ENCODE measurements around the gene MYADML2. TPM values are rescaled to one million over a fixed set of nuclear protein-coding genes. Genes with fewer than 3 reads are reported as not detected.

Gene MYADML2
- total RNA-seq, 1 experiment from 2014 or later = not detected

GRCh38 chr17:81934850-81935708 lies 12.0 kb downstream of the MYADML2 start:
- Histone ChIP-seq H3K27ac (ENCODE audit: low read length) (no peak overlapping the region), H3F3A (ENCODE audit: low read length, unreplicated experiment) (no peaks in the 10 kb centered on the region), H4K20me1 (ENCODE audit: low read length) (no peaks in the 10 kb centered on the region), H3K4me1 (ENCODE audit: insufficient read depth, low read length) (peaks cover 10% of the 10 kb centered on the region), H3K36me3 (ENCODE audit: low read depth, low read length) (no peaks in the 10 kb centered on the region), H3K9me2 (replicated peaks; ENCODE audit: low read length) (no peaks in the 10 kb centered on the region), H2AFZ (ENCODE audit: low read length) (no peak overlapping the region), H3K9ac (ENCODE audit: low read length) (no peak overlapping the region), H3K27me3 (ENCODE audit: low read length) (no peaks in the 10 kb centered on the region), H3K79me2 (ENCODE audit: low read length) (peaks cover 19% of the 10 kb centered on the region), H3K4me2 (ENCODE audit: low read length) (peak overlapping the region; percentile 98; the same call in 1 of the 2 replicates), H3K9me3 (ENCODE audit: low read length) (no peaks in the 10 kb centered on the region), H3K4me3 (ENCODE audit: low read length) (no peak overlapping the region)
- intact Hi-C loops (cut with micrococcal nuclease) = no loop called here
- BruUV-seq (replicated peaks) = no TSS peak
- ChIA-PET POLR2A (ENCODE audit: unreplicated experiment) (no interaction called here), CTCF (no interaction called here)
- TF ChIP-seq CTCF (conservative IDR thresholded peaks at IDR 0.05; ENCODE audit: low read depth, low read length) (no peak), EZH2 (IDR thresholded peaks at IDR 0.05; ENCODE audit: low read length, unreplicated experiment) (no peak), EZH2phosphoT487 (IDR thresholded peaks at IDR 0.05; ENCODE audit: borderline replicate concordance, low read length) (no peak)
- ATAC-seq (no peak), DNase-seq (no peak)

DNA sequence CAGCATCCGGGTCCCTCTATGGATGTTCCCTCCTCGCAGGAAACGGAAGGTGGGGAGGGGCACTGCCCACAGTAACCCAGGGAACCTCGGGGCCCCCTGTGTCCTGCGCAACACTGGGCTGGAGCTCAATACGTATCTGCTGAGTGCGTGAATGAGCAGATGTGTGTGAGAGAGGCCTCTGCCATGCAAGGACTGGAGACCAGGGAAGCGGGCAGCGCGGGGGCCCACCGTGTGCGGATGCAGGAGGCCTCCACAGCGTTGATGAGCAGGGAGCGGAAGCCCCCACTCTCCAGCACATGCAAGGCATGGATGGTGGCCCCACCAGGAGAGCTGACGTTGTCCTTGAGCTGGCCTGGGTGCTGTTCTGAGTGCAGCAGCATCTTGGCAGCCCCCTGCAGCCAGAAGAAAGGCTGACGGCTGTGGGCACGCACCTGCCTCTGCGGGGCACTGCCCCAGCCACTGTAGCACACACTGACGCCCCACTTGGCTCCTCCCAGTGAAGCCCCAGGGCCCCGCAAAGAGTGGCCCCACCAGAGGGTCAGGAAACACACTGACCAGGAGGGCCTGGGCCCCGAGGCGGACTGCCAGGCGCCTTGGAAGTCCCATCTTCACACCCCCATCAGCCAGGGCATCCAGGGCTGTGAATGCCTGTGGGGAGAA lies 12.8 kb downstream of the MYADML2 start:
- CTCF ChIA-PET = no interaction called here
- Histone ChIP-seq H3K4me2 (ENCODE audit: low read length) (no peak overlapping the region), H3K9me2 (replicated peaks; ENCODE audit: low read length) (no peaks in the 10 kb centered on the region), H3K27me3 (ENCODE audit: low read length) (no peaks in the 10 kb centered on the region), H3K9me3 (ENCODE audit: low read length) (no peaks in the 10 kb centered on the region), H3K9ac (ENCODE audit: low read length) (no peak overlapping the region), H3K27ac (ENCODE audit: low read length) (no peak overlapping the region), H3K79me2 (ENCODE audit: low read length) (peaks cover 19% of the 10 kb centered on the region), H3K36me3 (ENCODE audit: low read depth, low read length) (no peaks in the 10 kb centered on the region), H2AFZ (ENCODE audit: low read length) (no peak overlapping the region), H3K4me3 (ENCODE audit: low read length) (no peak overlapping the region), H4K20me1 (ENCODE audit: low read length) (no peaks in the 10 kb centered on the region), H3K4me1 (ENCODE audit: insufficient read depth, low read length) (peaks cover 12% of the 10 kb centered on the region), H3F3A (ENCODE audit: low read length, unreplicated experiment) (no peaks in the 10 kb centered on the region)
- ATAC-seq (no peak), DNase-seq (no peak)
- POLR2A ChIA-PET (ENCODE audit: unreplicated experiment) = no interaction called here
- no peak for TF ChIP-seq EZH2 (IDR thresholded peaks at IDR 0.05; ENCODE audit: low read length, unreplicated experiment)
- TF ChIP-seq CTCF (conservative IDR thresholded peaks at IDR 0.05; ENCODE audit: low read depth, low read length) = no peak
- TF ChIP-seq EZH2phosphoT487 (IDR thresholded peaks at IDR 0.05; ENCODE audit: borderline replicate concordance, low read length) = no peak
- intact Hi-C loops (cut with micrococcal nuclease) = no loop called here
- no TSS peak for BruUV-seq (replicated peaks)
